Smooth muscle cell (in vitro differentiated cells): Measurements from ENCODE around the gene ZRANB1. TPM values are rescaled to one million over a fixed set of nuclear protein-coding genes. Genes with fewer than 3 reads are reported as not detected.

Source experiments
- DNase-seq: peaks from one replicate; lab custom pipeline; 2025; ENCODE audit not compliant: unreplicated experiment; lab: John Stamatoyannopoulos, UW
- H2AFZ ChIP-seq: fragments of 200-600 bp; sonication (generic); 2 replicates; pipeline ENCODE4 v1.6.0; 2016; ENCODE audit warnings: antibody characterized with exemption, low read depth, mild to moderate bottlenecking
- H3F3A ChIP-seq: fragments of 200-600 bp; sonication (generic); 2 replicates; pipeline ENCODE4 v1.6.0; 2017; ENCODE audit warnings: antibody characterized with exemption, low read depth
- H3K27ac ChIP-seq: fragments of 200-600 bp; sonication (generic); 2 replicates; pipeline ENCODE4 v1.5.1; 2016; ENCODE audit warnings: low read depth, mild to moderate bottlenecking
- H3K27me3 ChIP-seq: fragments of 200-600 bp; sonication (generic); 2 replicates; pipeline ENCODE4 v1.6.1; 2016; ENCODE audit warnings: low read depth, mild to moderate bottlenecking
- H3K36me3 ChIP-seq: fragments of 200-600 bp; sonication (generic); 2 replicates; pipeline ENCODE4 v1.5.1; 2016; ENCODE audit warnings: low read depth
- H3K4me1 ChIP-seq: fragments of 200-600 bp; sonication (generic); 2 replicates; pipeline ENCODE4 v1.5.1; 2016; ENCODE audit warnings: low read depth
- H3K4me2 ChIP-seq: fragments of 200-600 bp; sonication (generic); 2 replicates; pipeline ENCODE4 v1.6.0; 2016; ENCODE audit warnings: mild to moderate bottlenecking
- H3K4me3 ChIP-seq: fragments of 200-600 bp; sonication (generic); 2 replicates; pipeline ENCODE4 v1.5.1; 2016; ENCODE audit warnings: mild to moderate bottlenecking
- H3K79me2 ChIP-seq: fragments of 200-600 bp; sonication (generic); 2 replicates; pipeline ENCODE4 v1.6.0; 2016; ENCODE audit warnings: low read depth, mild to moderate bottlenecking
- H3K9ac ChIP-seq: fragments of 200-600 bp; sonication (generic); 2 replicates; pipeline ENCODE4 v1.6.0; 2016; ENCODE audit warnings: low read depth
- H3K9me3 ChIP-seq: fragments of 200-600 bp; sonication (generic); replicated peaks from 2 replicates; pipeline ENCODE4 v1.5.1; 2016; ENCODE audit warnings: low read depth
- H4K20me1 ChIP-seq: fragments of 200-600 bp; sonication (generic); 2 replicates; pipeline ENCODE4 v1.6.0; 2016; ENCODE audit warnings: low read depth
- CTCF ChIP-seq: fragments of 200-600 bp; sonication (generic); IDR thresholded peaks from 2 replicates; pipeline ENCODE4 v1.5.1; 2017; ENCODE audit warnings: borderline replicate concordance, mild to moderate bottlenecking, antibody characterized with exemption; ENCODE audit not compliant: insufficient read depth, poor library complexity, severe bottlenecking
- WGBS: methylation state at CpG from one replicate; pipeline ENCODE4 v1.1.7; 2016; ENCODE audit warnings: low lambda C conversion rate; 5-methylcytosine and 5-hydroxymethylcytosine counted together
- polyA plus RNA-seq: library from polyadenylated mRNA; unstranded; fragments of >200 nt; fragmentation: Nextera tagmentation; extraction: Ambion mirVana; gene quantifications from 2 replicates; pipeline ENCODE4 v1.2.1, GENCODE V29; 2016
- total RNA-seq: library from RNA; depleted of rRNA; stranded (reverse); fragments of >200 nt; gene quantifications from 2 replicates; pipeline ENCODE4 v1.2.3, GENCODE V29; 2014

The ZRANB1 gene
- total and polyA plus RNA-seq, 2 experiments from 2014 or later, result 7.5 to 24.1 TPM

- H3F3A ChIP-seq, result no peaks in the 10 kb centered on the region
- no peak overlapping the region for H3K4me3 ChIP-seq
- H3K9ac ChIP-seq, result no peak overlapping the region
- whole genome bisulfite sequencing, result 97% methylated on average over 7 of the region's 7 CpGs
- H3K27me3 ChIP-seq, result no peaks in the 10 kb centered on the region
- DNase-seq, result no peak
- no peak overlapping the region for H3K27ac ChIP-seq
- TF ChIP-seq CTCF, result no peak
- H3K4me2 ChIP-seq, result no peak overlapping the region
- H3K4me1 ChIP-seq, result no peaks in the 10 kb centered on the region
- H3K36me3 ChIP-seq, result no peaks in the 10 kb centered on the region
- H3K9me3 ChIP-seq, result no peaks in the 10 kb centered on the region
- H3K79me2 ChIP-seq, result peaks cover 99% of the 10 kb centered on the region
- peaks cover 99% of the 10 kb centered on the region for H4K20me1 ChIP-seq
- no peak overlapping the region for H2AFZ ChIP-seq
These were observed 5.1 kb upstream of the ZRANB1 start for GRCh38 chr10:124936813-124937212.

GRCh38 chr10:124939290-124939689 is 2.6 kb upstream of the ZRANB1 start:
- no peak for TF ChIP-seq CTCF
- 92% methylated on average over 1 of the region's 1 CpG for WGBS
- H3K9me3 ChIP-seq, result no peaks in the 10 kb centered on the region
- no peaks in the 10 kb centered on the region for H3K27me3 ChIP-seq
- DNase-seq, result no peak
- no peak overlapping the region for H2AFZ ChIP-seq
- H3K27ac ChIP-seq, result no peak overlapping the region
- H3K4me3 ChIP-seq, result no peak overlapping the region
- H3K9ac ChIP-seq, result no peak overlapping the region
- no peak overlapping the region for H3K4me2 ChIP-seq
- H3K36me3 ChIP-seq, result no peaks in the 10 kb centered on the region
- H4K20me1 ChIP-seq, result peaks cover 100% of the 10 kb centered on the region
- peaks cover 83% of the 10 kb centered on the region for H3K79me2 ChIP-seq
- H3F3A ChIP-seq, result no peaks in the 10 kb centered on the region
- peaks cover 4% of the 10 kb centered on the region for H3K4me1 ChIP-seq

- 90% methylated on average over 11 of the region's 11 CpGs for WGBS
- H3K27me3 ChIP-seq, result no peaks in the 10 kb centered on the region
- peaks cover 100% of the 10 kb centered on the region for H4K20me1 ChIP-seq
- no peaks in the 10 kb centered on the region for H3K9me3 ChIP-seq
- H3K4me3 ChIP-seq, result no peak overlapping the region
- H3K27ac ChIP-seq, result peak overlapping the region; percentile 89
- no peak overlapping the region for H3K4me2 ChIP-seq
- peaks cover 4% of the 10 kb centered on the region for H3K4me1 ChIP-seq
- DNase-seq, result no peak
- peaks cover 82% of the 10 kb centered on the region for H3K79me2 ChIP-seq
- TF ChIP-seq CTCF, result no peak
- no peaks in the 10 kb centered on the region for H3F3A ChIP-seq
- H3K9ac ChIP-seq, result no peak overlapping the region
- no peaks in the 10 kb centered on the region for H3K36me3 ChIP-seq
- no peak overlapping the region for H2AFZ ChIP-seq
These were observed 620 bp downstream of the ZRANB1 start for GRCh38 chr10:124942317-124943169.
